ENCODE measurements around the gene VSIG10L.

Gene VSIG10L

GRCh38 chr19:51319649-51320279 lies 22.2 kb downstream of the VSIG10L start:
- Mint-ChIP-seq H3K4me1 (ENCODE audit: low read depth) (no peaks in the 10 kb centered on the region), H3K27ac (no peak overlapping the region), H3K36me3 (ENCODE audit: low read depth) (no peaks in the 10 kb centered on the region), H3K4me3 (no peak overlapping the region), H3K9me3 (peaks cover 4% of the 10 kb centered on the region), H3K27me3 (peaks cover 59% of the 10 kb centered on the region)
- no peak for DNase-seq

DNA sequence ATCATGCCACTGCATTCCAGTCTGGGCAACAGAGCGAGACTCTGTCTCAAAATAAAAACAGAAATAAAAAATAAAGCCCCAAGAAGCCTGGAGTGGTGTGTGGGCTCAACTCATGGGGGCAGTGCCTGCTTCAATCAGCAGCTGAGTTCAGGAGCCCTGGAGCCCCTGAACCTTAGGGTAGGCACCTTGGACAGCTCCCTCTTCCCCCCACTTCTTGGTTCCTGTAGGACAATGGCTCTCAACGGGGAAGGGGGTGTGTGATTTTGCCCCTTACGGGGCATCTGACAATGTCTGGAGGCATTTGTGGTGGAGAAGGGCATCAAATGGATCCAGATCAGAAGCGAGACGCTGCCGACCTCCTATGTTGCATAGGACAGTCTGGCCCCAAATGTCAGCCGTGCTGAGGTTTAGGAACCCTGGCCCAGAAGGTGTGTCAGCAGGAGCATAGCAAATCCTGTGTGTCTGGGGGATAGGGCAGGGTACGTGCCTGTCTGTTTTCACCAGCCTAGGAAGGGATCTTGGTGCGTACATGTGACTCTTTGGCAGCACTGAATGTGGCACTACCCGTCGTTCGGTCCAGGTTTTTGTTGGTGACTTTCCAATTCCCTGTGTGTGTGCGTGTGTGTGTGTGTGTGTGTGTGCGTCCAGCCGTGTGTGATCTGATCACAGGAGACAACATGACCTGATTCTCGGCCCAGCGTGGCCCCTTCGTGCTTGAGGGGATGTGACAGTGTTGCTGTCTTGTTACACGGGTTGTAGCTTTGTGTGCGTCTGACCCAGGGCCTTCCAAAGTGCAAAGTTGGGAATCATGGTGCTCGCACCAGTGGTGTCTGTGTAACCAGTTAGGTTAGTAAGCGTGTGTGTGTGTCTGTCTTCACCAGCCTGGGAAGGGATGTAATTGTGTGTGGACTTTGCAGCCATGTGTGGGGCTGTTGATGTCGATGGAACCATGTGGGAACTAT lies 23.0 kb downstream of the VSIG10L start:
- H3K27me3 Mint-ChIP-seq = peaks cover 58% of the 10 kb centered on the region
- no peak overlapping the region for H3K4me3 Mint-ChIP-seq
- no peak overlapping the region for H3K27ac Mint-ChIP-seq
- H3K9me3 Mint-ChIP-seq = peaks cover 7% of the 10 kb centered on the region
- no peak for DNase-seq
- no peaks in the 10 kb centered on the region for H3K36me3 Mint-ChIP-seq (ENCODE audit: low read depth)
- H3K4me1 Mint-ChIP-seq (ENCODE audit: low read depth) = no peaks in the 10 kb centered on the region

DNA sequence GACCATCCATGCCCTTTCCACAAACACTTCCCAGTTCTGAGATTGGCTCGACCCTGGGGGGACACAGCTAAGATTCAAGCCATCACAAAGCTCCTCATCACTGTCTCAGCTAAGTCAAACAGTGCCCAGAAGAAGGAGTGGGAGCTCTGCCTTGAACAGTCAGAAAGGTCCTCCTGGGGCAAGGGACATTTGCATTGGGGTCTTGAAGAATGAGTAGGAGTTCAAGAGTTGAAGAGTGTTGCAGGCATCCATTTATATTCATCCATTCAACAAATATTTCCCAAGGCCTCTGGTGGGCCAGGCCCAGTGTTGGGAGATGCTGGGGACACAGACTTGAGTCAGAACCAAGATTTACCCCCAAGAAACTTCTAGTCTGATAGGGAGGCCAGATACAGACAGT lies 24.0 kb downstream of the VSIG10L start:
- peaks cover 3% of the 10 kb centered on the region for H3K4me1 Mint-ChIP-seq (ENCODE audit: low read depth)
- H3K9me3 Mint-ChIP-seq = peaks cover 7% of the 10 kb centered on the region
- no peak for DNase-seq
- no peak overlapping the region for H3K27ac Mint-ChIP-seq
- H3K27me3 Mint-ChIP-seq = peaks cover 56% of the 10 kb centered on the region
- no peak overlapping the region for H3K4me3 Mint-ChIP-seq
- no peaks in the 10 kb centered on the region for H3K36me3 Mint-ChIP-seq (ENCODE audit: low read depth)

GRCh38 chr19:51317376-51317775 lies 24.6 kb downstream of the VSIG10L start:
- H3K4me3 Mint-ChIP-seq = no peak overlapping the region
- peaks cover 7% of the 10 kb centered on the region for H3K9me3 Mint-ChIP-seq
- H3K27ac Mint-ChIP-seq = no peak overlapping the region
- H3K4me1 Mint-ChIP-seq (ENCODE audit: low read depth) = peaks cover 3% of the 10 kb centered on the region
- peaks cover 55% of the 10 kb centered on the region for H3K27me3 Mint-ChIP-seq
- no peak for DNase-seq
- H3K36me3 Mint-ChIP-seq (ENCODE audit: low read depth) = no peaks in the 10 kb centered on the region

DNA sequence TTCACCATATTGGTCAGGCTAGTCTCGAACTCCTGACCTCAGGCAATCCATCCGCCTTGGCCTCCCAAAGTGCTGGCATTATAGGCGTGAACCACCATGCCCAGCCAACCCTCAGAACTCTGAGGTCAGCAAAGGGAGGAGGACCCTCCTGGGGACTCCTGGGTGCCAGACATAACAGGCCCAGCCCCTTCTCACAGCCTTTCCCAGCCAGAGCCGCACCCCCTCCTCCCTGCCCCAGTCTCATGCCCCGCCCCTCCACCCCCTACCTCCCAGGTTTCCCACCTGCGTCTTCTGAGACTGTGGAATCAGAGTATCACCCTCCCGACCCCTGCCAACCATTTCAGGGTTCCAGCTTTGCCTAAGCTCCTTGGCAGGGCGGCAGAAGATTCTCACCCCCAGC lies 25.3 kb downstream of the VSIG10L start:
- DNase-seq = no peak
- H3K27me3 Mint-ChIP-seq = peaks cover 58% of the 10 kb centered on the region
- H3K36me3 Mint-ChIP-seq (ENCODE audit: low read depth) = no peaks in the 10 kb centered on the region
- H3K9me3 Mint-ChIP-seq = peaks cover 7% of the 10 kb centered on the region
- no peak overlapping the region for H3K27ac Mint-ChIP-seq
- H3K4me1 Mint-ChIP-seq (ENCODE audit: low read depth) = peaks cover 4% of the 10 kb centered on the region
- no peak overlapping the region for H3K4me3 Mint-ChIP-seq

- H3K4me3 Mint-ChIP-seq = no peak within 1 kb of the TSS
- H3K9me3 Mint-ChIP-seq = peaks cover 16% of the 10 kb centered on the region
- H3K36me3 Mint-ChIP-seq (ENCODE audit: low read depth) = no peaks in the 10 kb centered on the region
- peaks cover 61% of the 10 kb centered on the region for H3K27me3 Mint-ChIP-seq
- no peak for DNase-seq
- no peak within 1 kb of the TSS for H3K27ac Mint-ChIP-seq
- peaks cover 4% of the 10 kb centered on the region for H3K4me1 Mint-ChIP-seq (ENCODE audit: low read depth)
Measured at GRCh38 chr19:51311351-51312257, 30.3 kb downstream of the VSIG10L start, which contains the start of gene IGLON5. Gene IGLON5, plus strand, starts transcription at chr19:51311644. Its CDS starts 204 bp downstream, at chr19:51311848.

GRCh38 chr19:51305479-51305878 lies 36.5 kb downstream of the VSIG10L start:
- Mint-ChIP-seq H3K9me3 (peaks cover 25% of the 10 kb centered on the region), H3K4me3 (no peak overlapping the region), H3K4me1 (ENCODE audit: low read depth) (no peaks in the 10 kb centered on the region), H3K36me3 (ENCODE audit: low read depth) (no peaks in the 10 kb centered on the region), H3K27ac (no peak overlapping the region), H3K27me3 (peaks cover 60% of the 10 kb centered on the region)
- no peak for DNase-seq

GRCh38 chr19:51301266-51301665 lies 40.7 kb downstream of the VSIG10L start:
- Mint-ChIP-seq H3K36me3 (ENCODE audit: low read depth) (no peaks in the 10 kb centered on the region), H3K27ac (no peak overlapping the region), H3K4me1 (ENCODE audit: low read depth) (no peaks in the 10 kb centered on the region), H3K4me3 (no peak overlapping the region), H3K9me3 (peaks cover 12% of the 10 kb centered on the region), H3K27me3 (peaks cover 24% of the 10 kb centered on the region)
- DNase-seq = no peak

DNA sequence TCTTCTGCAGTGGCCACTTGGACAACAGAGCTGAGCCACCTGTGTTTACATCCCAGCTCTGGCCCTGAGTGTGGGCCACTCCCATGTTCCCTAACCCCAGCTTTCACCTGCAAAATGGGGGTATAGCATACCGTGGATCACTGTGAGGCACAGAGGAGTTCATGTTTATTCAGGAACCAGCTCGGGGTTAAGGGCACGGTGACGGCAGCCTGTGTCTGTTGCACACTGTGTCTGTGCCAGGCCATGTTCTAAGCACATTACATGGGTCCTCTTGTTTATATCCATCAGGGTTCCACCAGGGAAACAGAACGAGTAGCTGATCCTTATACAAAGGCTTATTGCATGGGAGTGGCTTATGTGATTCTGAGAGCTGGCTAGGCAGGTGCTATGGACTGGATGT lies 44.5 kb downstream of the VSIG10L start:
- no peak for DNase-seq
- Mint-ChIP-seq H3K4me1 (ENCODE audit: low read depth) (no peaks in the 10 kb centered on the region), H3K9me3 (no peaks in the 10 kb centered on the region), H3K27ac (no peak overlapping the region), H3K27me3 (peaks cover 18% of the 10 kb centered on the region), H3K36me3 (ENCODE audit: low read depth) (no peaks in the 10 kb centered on the region), H3K4me3 (no peak overlapping the region)

GRCh38 chr19:51296336-51297093 lies 45.4 kb downstream of the VSIG10L start:
- Mint-ChIP-seq H3K27ac (no peak overlapping the region), H3K4me3 (no peak overlapping the region), H3K9me3 (no peaks in the 10 kb centered on the region), H3K36me3 (ENCODE audit: low read depth) (no peaks in the 10 kb centered on the region), H3K27me3 (peaks cover 18% of the 10 kb centered on the region), H3K4me1 (ENCODE audit: low read depth) (no peaks in the 10 kb centered on the region)
- DNase-seq = no peak

DNA sequence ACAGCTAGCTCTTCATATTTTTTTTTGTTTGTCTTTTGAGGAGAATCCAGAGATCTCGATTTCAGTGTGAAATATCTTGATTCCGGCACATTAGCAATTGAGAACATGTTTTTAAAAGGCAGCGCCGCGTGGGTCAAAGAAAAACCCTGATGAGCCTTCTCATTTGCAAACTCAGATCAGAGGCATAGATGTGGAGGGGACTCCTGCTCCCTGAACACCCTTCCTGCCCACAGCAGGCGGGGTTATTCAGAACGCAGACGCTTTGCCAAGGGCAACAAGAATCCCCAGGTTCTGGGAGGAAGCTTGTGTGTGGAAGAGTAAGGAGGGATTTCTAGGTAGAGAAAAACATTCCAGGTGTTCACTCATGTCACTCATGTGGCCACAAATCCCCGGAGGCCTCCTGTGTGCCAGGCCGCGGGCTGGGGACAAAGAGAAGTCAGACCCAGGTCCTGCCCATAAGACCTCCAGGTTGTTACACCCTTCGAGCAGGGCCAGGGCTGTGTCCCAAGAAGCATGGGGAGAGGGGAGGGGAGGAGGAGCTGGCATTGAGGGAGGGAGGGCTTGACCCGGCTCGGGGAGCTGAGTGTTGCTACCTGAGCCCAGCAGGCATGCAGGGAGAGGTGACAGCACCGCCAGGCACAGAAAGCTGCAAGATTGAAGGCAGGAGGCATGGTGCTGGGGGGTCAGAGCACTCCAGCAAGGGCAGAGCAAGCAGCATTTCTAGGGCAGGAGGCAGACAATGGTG lies 46.4 kb downstream of the VSIG10L start:
- Mint-ChIP-seq H3K4me3 (no peak overlapping the region), H3K4me1 (ENCODE audit: low read depth) (no peaks in the 10 kb centered on the region), H3K27me3 (peaks cover 16% of the 10 kb centered on the region), H3K9me3 (no peaks in the 10 kb centered on the region), H3K27ac (no peak overlapping the region), H3K36me3 (ENCODE audit: low read depth) (no peaks in the 10 kb centered on the region)
- DNase-seq = no peak

GRCh38 chr19:51294977-51295375 lies 47.0 kb downstream of the VSIG10L start:
- DNase-seq = no peak
- H3K9me3 Mint-ChIP-seq = no peaks in the 10 kb centered on the region
- H3K4me3 Mint-ChIP-seq = no peak overlapping the region
- no peaks in the 10 kb centered on the region for H3K4me1 Mint-ChIP-seq (ENCODE audit: low read depth)
- H3K27me3 Mint-ChIP-seq = peaks cover 16% of the 10 kb centered on the region
- no peak overlapping the region for H3K27ac Mint-ChIP-seq
- H3K36me3 Mint-ChIP-seq (ENCODE audit: low read depth) = no peaks in the 10 kb centered on the region

DNA sequence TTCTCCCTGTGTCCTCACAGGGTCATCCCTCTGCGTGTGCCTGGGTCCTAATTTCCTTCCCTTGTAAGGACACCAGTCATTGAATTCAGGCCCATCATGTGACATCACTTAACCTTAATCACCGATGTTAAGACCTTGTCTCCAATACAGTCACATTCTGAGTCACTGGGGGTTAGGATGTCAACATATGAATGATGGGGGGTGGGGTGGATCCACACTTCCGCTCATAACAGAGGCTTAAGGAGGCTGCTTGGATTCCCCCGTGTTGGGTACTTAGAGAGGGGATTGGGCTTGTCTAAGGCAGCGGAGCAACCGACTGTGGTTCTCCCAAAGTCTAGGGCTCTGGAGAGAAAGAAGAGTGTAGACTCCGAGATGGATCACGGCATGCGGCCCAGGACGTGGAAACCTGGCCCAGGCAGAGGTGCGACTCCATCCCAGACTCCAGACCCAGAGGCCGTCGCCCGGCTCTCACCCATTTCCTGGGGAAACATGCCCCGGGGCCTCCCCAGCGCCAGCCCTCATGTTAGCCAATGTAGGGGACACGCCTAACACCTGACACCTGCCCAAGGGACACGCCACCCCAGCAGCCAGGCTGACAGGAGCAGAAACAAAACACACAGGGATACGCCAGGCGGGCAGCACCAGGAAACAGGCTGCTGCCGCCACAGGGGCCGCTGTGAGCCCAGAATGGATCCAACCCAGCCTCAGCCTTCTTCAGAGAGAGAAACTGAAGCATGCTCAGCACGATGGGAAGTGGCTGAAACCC lies 47.5 kb downstream of the VSIG10L start:
- Mint-ChIP-seq H3K4me1 (ENCODE audit: low read depth) (no peaks in the 10 kb centered on the region), H3K27me3 (peaks cover 16% of the 10 kb centered on the region), H3K9me3 (no peaks in the 10 kb centered on the region), H3K4me3 (no peak overlapping the region), H3K27ac (no peak overlapping the region), H3K36me3 (ENCODE audit: low read depth) (no peaks in the 10 kb centered on the region)
- DNase-seq = no peak

All from activated T-cell treated with anti-CD3 and anti-CD28 coated beads, Interleukin-2, amount 50 U/mL, for 24 hours (primary cell).